Loucy (cell line): ENCODE results near the gene FLT1.

ENCODE experiments used
- H2AFZ ChIP-seq: fragments of 200-600 bp; sonication (generic); 2 replicates; pipeline ENCODE4 v1.6.0; 2016; ENCODE audit warnings: antibody characterized with exemption, mild to moderate bottlenecking, low read length, moderate library complexity
- H3F3A ChIP-seq: fragments of 200-600 bp; 2 replicates; pipeline ENCODE4 v1.6.0; 2016; ENCODE audit warnings: antibody characterized with exemption, low read depth, mild to moderate bottlenecking
- H3K27me3 ChIP-seq: fragments of 200-600 bp; sonication (generic); 2 replicates; pipeline ENCODE4 v1.6.1; 2014; ENCODE audit warnings: low read length, mild to moderate bottlenecking; ENCODE audit not compliant: insufficient read depth, poor library complexity, severe bottlenecking
- H3K36me3 ChIP-seq: fragments of 200-600 bp; sonication (generic); 2 replicates; pipeline ENCODE4 v1.6.1; 2016; ENCODE audit warnings: low read length; ENCODE audit not compliant: insufficient read depth
- H3K4me1 ChIP-seq: fragments of 200-600 bp; sonication (generic); 2 replicates; pipeline ENCODE4 v1.5.1; 2014; ENCODE audit warnings: low read length, mild to moderate bottlenecking; ENCODE audit not compliant: insufficient read depth, poor library complexity, severe bottlenecking
- H3K4me2 ChIP-seq: fragments of 200-600 bp; sonication (generic); 2 replicates; pipeline ENCODE4 v1.6.0; 2014; ENCODE audit warnings: antibody characterized with exemption, low read length, low read depth, mild to moderate bottlenecking; ENCODE audit not compliant: poor library complexity, severe bottlenecking
- H3K4me3 ChIP-seq: fragments of 200-600 bp; sonication (generic); 2 replicates; pipeline ENCODE4 v1.5.1; 2014; ENCODE audit warnings: low read length, mild to moderate bottlenecking, mixed read lengths; ENCODE audit not compliant: poor library complexity, severe bottlenecking
- H3K79me2 ChIP-seq: fragments of 200-600 bp; sonication (generic); 2 replicates; pipeline ENCODE4 v1.6.1; 2014; ENCODE audit warnings: low read length; ENCODE audit not compliant: insufficient read depth
- H3K9ac ChIP-seq: fragments of 200-600 bp; sonication (generic); 2 replicates; pipeline ENCODE4 v1.6.0; 2014; ENCODE audit warnings: mild to moderate bottlenecking, low read depth, low read length, moderate library complexity; ENCODE audit not compliant: poor library complexity, severe bottlenecking
- H3K9me2 ChIP-seq: fragments of 200-600 bp; sonication (generic); replicated peaks from 2 replicates; pipeline ENCODE4 v1.6.1; 2016; ENCODE audit warnings: low read depth, low read length, mixed read lengths
- H3K9me3 ChIP-seq: fragments of 200-600 bp; sonication (generic); 2 replicates; pipeline ENCODE4 v1.6.1; 2014; ENCODE audit warnings: mild to moderate bottlenecking, antibody characterized with exemption, low read length, low read depth; ENCODE audit not compliant: insufficient read depth
- H4K20me1 ChIP-seq: fragments of 200-600 bp; sonication (generic); 2 replicates; pipeline ENCODE4 v1.6.0; 2014; ENCODE audit warnings: antibody characterized with exemption, low read length, mild to moderate bottlenecking; ENCODE audit not compliant: insufficient read depth, poor library complexity, severe bottlenecking
- CTCF ChIP-seq: fragments of 200-600 bp; sonication (generic); conservative IDR thresholded peaks from 2 replicates; pipeline ENCODE4 v1.5.1; 2014; ENCODE audit warnings: mild to moderate bottlenecking, antibody characterized with exemption, low read length
- EZH2phosphoT487 ChIP-seq: fragments of 200-600 bp; IDR thresholded peaks from 2 replicates; pipeline ENCODE4 v1.6.1; 2018; ENCODE audit warnings: antibody characterized with exemption, mild to moderate bottlenecking, moderate library complexity, borderline replicate concordance

FLT1 gene

GRCh38 chr13:28283600-28283999 is 211.3 kb downstream of the FLT1 start:
- no peak overlapping the region for H3K4me3 ChIP-seq
- H3K4me2 ChIP-seq, result no peak overlapping the region
- H3K27me3 ChIP-seq, result no peaks in the 10 kb centered on the region
- H4K20me1 ChIP-seq, result no peaks in the 10 kb centered on the region
- H3K36me3 ChIP-seq, result peaks cover 45% of the 10 kb centered on the region
- no peaks in the 10 kb centered on the region for H3K79me2 ChIP-seq
- H3K4me1 ChIP-seq, result no peaks in the 10 kb centered on the region
- no peaks in the 10 kb centered on the region for H3F3A ChIP-seq
- no peaks in the 10 kb centered on the region for H3K9me3 ChIP-seq
- no peaks in the 10 kb centered on the region for H3K9me2 ChIP-seq
- TF ChIP-seq EZH2phosphoT487, result no peak
- no peak for TF ChIP-seq CTCF
- no peak overlapping the region for H2AFZ ChIP-seq
- no peak overlapping the region for H3K9ac ChIP-seq

- TF ChIP-seq CTCF, result no peak
- TF ChIP-seq EZH2phosphoT487, result no peak
- peaks cover 43% of the 10 kb centered on the region for H3K36me3 ChIP-seq
Measured at GRCh38 chr13:28282451-28282850, 212.5 kb downstream of the FLT1 start.

DNA sequence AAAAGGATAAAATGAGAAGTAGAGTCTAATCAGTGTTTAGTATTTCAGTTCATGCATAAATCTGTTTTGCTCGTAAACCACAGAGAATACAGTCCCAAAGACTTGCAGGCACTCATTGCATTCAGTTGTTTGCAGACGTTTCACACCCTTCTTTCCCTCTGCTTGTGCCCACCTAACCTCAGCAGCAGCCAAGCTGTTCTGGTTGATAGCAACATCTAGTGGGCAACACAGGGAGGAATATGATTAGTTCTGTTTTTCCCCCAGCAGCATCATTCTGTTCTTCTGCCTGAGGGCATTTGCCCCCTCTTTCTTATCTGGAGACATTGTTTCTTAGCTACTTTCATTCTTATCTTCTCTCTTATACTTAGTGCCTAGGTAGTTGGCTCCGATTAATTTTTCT is 221.0 kb downstream of the FLT1 start:
- H3K9me2 ChIP-seq, result no peaks in the 10 kb centered on the region
- H3K4me1 ChIP-seq, result peaks cover 27% of the 10 kb centered on the region
- no peak overlapping the region for H3K9ac ChIP-seq
- H3K79me2 ChIP-seq, result 0 out of 2 replicates have a peak, but pooled peaks cover 4% of the 10 kb centered on the region
- H3K9me3 ChIP-seq, result no peaks in the 10 kb centered on the region
- TF ChIP-seq EZH2phosphoT487 (no peak), CTCF (peak; percentile 65)
- H3K27me3 ChIP-seq, result no peaks in the 10 kb centered on the region
- peaks cover 36% of the 10 kb centered on the region; the same call in 1 of the 2 replicates for H3K36me3 ChIP-seq
- no peak overlapping the region for H2AFZ ChIP-seq
- H4K20me1 ChIP-seq, result no peaks in the 10 kb centered on the region
- H3K4me3 ChIP-seq, result no peak overlapping the region
- peaks cover 9% of the 10 kb centered on the region; the same call in 1 of the 2 replicates for H3F3A ChIP-seq
- H3K4me2 ChIP-seq, result no peak overlapping the region

More at GRCh38 chr13:28282451-28282850, 212.5 kb downstream of the FLT1 start:
- no peaks in the 10 kb centered on the region for H4K20me1 ChIP-seq
- H3K9me3 ChIP-seq, result no peaks in the 10 kb centered on the region
- no peak overlapping the region for H3K4me3 ChIP-seq
- H3K27me3 ChIP-seq, result no peaks in the 10 kb centered on the region
- H3K4me1 ChIP-seq, result no peaks in the 10 kb centered on the region
- H3K9ac ChIP-seq, result no peak overlapping the region
- H3K79me2 ChIP-seq, result no peaks in the 10 kb centered on the region
- H2AFZ ChIP-seq, result no peak overlapping the region
- H3F3A ChIP-seq, result no peaks in the 10 kb centered on the region
- H3K4me2 ChIP-seq, result no peak overlapping the region
- H3K9me2 ChIP-seq, result no peaks in the 10 kb centered on the region
